ENCODE data around the gene FGGY.

Gene FGGY

DNA sequence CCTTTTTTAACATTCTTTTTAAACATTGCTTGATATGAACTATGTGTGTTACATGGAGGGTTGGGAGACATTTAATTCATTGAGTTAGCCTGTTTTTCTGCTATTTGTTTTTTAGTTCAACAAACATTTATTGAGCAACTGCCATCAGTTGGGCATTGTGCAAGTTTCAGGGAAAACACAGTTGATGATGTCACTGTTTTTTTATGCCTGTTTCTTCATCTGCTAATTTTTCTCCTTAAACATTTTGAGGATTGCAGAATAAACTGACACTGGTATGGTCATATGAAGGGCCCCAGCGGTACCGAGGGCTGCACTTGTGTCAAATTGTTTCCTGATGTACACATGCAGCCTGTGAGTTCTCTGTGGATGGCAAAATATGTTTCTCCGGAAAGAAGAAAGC, 253.0 kb downstream of the FGGY start:
- Histone ChIP-seq H3K36me3 (ENCODE audit: control insufficient read depth in 2 of 2, insufficient read depth in 1 of 2, low read length in 2 of 2) (no peaks in the 10 kb centered on the region), H3K4me3 (ENCODE audit: low read depth, low read length) (no peak overlapping the region), H3K4me1 (ENCODE audit: control insufficient read depth, insufficient read depth, low read length) (peaks cover 8% of the 10 kb centered on the region), H3K27ac (ENCODE audit: extremely low read depth, low read depth, low read length) (no peak overlapping the region), H3K9me3 (ENCODE audit: control insufficient read depth, insufficient read depth, low read depth, low read length) (no peaks in the 10 kb centered on the region)
- ChIA-PET POLR2A (no interaction called here), CTCF (interaction anchor here (0.5 kb wide), 1 partner anchor 248 kb away, joined by 3 read pairs; no protein-coding TSS in a partner anchor)
- TF ChIP-seq ZBTB10 (tag by site-specific recombination; IDR thresholded peaks at IDR 0.05) = no peak
- TF ChIP-seq ZNF311 (tag by site-specific recombination; IDR thresholded peaks at IDR 0.05; ENCODE audit: borderline replicate concordance) = no peak
- TF ChIP-seq ZBTB49 (tag by site-specific recombination; IDR thresholded peaks at IDR 0.05; ENCODE audit: low read depth) = no peak
- no peak for TF ChIP-seq ZNF473 (tag by site-specific recombination; IDR thresholded peaks at IDR 0.05)
- TF ChIP-seq SCRT1 (tag by site-specific recombination; IDR thresholded peaks at IDR 0.05; ENCODE audit: borderline replicate concordance) = no peak
- TF ChIP-seq ZNF560 (tag by site-specific recombination; IDR thresholded peaks at IDR 0.05; ENCODE audit: borderline replicate concordance) = no peak
- no peak for TF ChIP-seq ZNF266 (tag by site-specific recombination; IDR thresholded peaks at IDR 0.05; ENCODE audit: low read depth)
- no peak for TF ChIP-seq ZSCAN30 (tag by site-specific recombination; IDR thresholded peaks at IDR 0.05)
- no peak for TF ChIP-seq ZNF202 (tag by site-specific recombination; IDR thresholded peaks at IDR 0.05; ENCODE audit: borderline replicate concordance)
- TF ChIP-seq ZNF433 (tag by site-specific recombination; IDR thresholded peaks at IDR 0.05; ENCODE audit: low read depth) = no peak
- no peak for TF ChIP-seq CTCF (tag by site-specific recombination; IDR thresholded peaks at IDR 0.05)
- TF ChIP-seq ZNF571 (tag by site-specific recombination; IDR thresholded peaks at IDR 0.05) = no peak
- TF ChIP-seq, protein P1, sequence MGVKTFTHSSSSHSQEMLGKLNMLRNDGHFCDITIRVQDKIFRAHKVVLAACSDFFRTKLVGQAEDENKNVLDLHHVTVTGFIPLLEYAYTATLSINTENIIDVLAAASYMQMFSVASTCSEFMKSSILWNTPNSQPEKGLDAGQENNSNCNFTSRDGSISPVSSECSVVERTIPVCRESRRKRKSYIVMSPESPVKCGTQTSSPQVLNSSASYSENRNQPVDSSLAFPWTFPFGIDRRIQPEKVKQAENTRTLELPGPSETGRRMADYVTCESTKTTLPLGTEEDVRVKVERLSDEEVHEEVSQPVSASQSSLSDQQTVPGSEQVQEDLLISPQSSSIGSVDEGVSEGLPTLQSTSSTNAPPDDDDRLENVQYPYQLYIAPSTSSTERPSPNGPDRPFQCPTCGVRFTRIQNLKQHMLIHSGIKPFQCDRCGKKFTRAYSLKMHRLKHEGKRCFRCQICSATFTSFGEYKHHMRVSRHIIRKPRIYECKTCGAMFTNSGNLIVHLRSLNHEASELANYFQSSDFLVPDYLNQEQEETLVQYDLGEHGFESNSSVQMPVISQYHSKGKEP (tag by site-specific recombination; IDR thresholded peaks at IDR 0.05) = no peak
- TF ChIP-seq ZNF629 (tag by site-specific recombination; IDR thresholded peaks at IDR 0.05) = 0 out of 2 replicates have a peak, but pooled peaks have one; percentile 41
- peak; percentile 87 for TF ChIP-seq ZNF664 (tag by site-specific recombination; IDR thresholded peaks at IDR 0.05)
- TF ChIP-seq ZNF10 (tag by site-specific recombination; IDR thresholded peaks at IDR 0.05) = peak; percentile 52
- TF ChIP-seq ZFP37 (tag by site-specific recombination; IDR thresholded peaks at IDR 0.05) = no peak
- TF ChIP-seq, protein P2, sequence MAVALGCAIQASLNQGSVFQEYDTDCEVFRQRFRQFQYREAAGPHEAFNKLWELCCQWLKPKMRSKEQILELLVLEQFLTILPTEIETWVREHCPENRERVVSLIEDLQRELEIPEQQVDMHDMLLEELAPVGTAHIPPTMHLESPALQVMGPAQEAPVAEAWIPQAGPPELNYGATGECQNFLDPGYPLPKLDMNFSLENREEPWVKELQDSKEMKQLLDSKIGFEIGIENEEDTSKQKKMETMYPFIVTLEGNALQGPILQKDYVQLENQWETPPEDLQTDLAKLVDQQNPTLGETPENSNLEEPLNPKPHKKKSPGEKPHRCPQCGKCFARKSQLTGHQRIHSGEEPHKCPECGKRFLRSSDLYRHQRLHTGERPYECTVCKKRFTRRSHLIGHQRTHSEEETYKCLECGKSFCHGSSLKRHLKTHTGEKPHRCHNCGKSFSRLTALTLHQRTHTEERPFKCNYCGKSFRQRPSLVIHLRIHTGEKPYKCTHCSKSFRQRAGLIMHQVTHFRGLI (tag by site-specific recombination; IDR thresholded peaks at IDR 0.05) = no peak
- 0 out of 2 replicates have a peak, but pooled peaks have one; percentile 18 for TF ChIP-seq ZNF335 (tag by site-specific recombination; conservative IDR thresholded peaks at IDR 0.05)
- TF ChIP-seq, protein P3, sequence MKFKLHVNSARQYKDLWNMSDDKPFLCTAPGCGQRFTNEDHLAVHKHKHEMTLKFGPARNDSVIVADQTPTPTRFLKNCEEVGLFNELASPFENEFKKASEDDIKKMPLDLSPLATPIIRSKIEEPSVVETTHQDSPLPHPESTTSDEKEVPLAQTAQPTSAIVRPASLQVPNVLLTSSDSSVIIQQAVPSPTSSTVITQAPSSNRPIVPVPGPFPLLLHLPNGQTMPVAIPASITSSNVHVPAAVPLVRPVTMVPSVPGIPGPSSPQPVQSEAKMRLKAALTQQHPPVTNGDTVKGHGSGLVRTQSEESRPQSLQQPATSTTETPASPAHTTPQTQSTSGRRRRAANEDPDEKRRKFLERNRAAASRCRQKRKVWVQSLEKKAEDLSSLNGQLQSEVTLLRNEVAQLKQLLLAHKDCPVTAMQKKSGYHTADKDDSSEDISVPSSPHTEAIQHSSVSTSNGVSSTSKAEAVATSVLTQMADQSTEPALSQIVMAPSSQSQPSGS (tag by site-specific recombination; IDR thresholded peaks at IDR 0.05; ENCODE audit: low read depth) = peak; percentile 90
- TF ChIP-seq KLF1 (tag by site-specific recombination; IDR thresholded peaks at IDR 0.05) = no peak
- 0 out of 2 replicates have a peak, but pooled peaks have one; percentile 46 for TF ChIP-seq ZEB2 (tag by site-specific recombination; IDR thresholded peaks at IDR 0.05)
- no peak for TF ChIP-seq ZNF510 (tag by site-specific recombination; IDR thresholded peaks at IDR 0.05; ENCODE audit: insufficient replicate concordance)
- TF ChIP-seq ZNF792 (tag by site-specific recombination; IDR thresholded peaks at IDR 0.05) = no peak
- no peak for TF ChIP-seq HOXC10 (CRISPR knock-in tag; IDR thresholded peaks at IDR 0.05)
- no peak for TF ChIP-seq ZBTB17 (tag by site-specific recombination; IDR thresholded peaks at IDR 0.05)

Measured in HEK293 (cell line).